NCI-H2081 treated with DMSO at 0.1 percent for 48 hours (cell line): ENCODE measurements around the gene ZC3H7A.

Experiments
- DNase-seq: peaks from one replicate; lab custom pipeline; 2025; lab: John Stamatoyannopoulos, UW

Gene ZC3H7A

GRCh38 chr16:11768849-11769248, 28.2 kb downstream of the ZC3H7A start:
- no peak for DNase-seq

GRCh38 chr16:11762431-11762830, 34.6 kb downstream of the ZC3H7A start:
- no peak for DNase-seq

GRCh38 chr16:11759997-11760396, 37.1 kb downstream of the ZC3H7A start:
- DNase-seq: no peak

GRCh38 chr16:11759163-11759834, 37.8 kb downstream of the ZC3H7A start:
- DNase-seq: no peak

DNA sequence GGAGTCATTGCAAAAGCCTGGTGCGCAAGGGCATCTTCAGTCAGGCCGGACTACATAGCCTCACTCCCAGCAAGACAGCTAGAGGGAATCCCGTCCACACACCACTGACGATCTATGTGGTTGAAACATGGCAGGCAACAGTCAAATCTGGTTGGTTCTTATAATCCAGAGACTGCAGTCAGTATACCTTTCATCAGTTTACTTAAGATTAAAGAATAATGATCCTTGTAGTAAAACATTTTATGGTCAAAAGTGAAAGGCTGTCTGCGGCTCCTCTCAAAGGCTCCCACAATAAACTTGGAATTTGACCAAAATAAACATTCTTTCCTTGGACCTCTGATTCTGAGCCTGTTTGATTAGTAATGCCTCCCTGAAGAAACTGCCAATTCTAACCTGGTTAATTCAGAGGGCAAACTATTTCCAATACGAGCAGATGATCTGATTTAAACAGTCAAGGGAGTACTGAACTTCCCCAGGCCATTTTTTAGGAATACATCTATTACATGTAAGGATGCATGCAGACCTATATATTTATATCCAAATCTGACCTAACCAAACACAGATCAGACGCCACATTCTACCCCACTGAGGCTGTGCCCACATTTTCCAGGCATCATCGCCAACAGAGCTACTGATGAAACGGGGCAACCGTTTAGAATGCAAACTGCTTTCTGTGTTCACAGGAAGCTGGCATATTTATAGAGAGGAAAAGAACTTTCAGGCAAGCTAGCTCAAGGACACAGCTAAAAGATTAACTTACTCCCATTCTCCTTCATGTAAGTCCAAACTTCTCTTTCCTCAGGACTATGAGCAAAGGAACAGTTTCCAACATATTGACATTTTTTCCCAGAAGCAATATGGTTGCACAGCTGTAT, 39.1 kb downstream of the ZC3H7A start:
- DNase-seq: no peak

DNA sequence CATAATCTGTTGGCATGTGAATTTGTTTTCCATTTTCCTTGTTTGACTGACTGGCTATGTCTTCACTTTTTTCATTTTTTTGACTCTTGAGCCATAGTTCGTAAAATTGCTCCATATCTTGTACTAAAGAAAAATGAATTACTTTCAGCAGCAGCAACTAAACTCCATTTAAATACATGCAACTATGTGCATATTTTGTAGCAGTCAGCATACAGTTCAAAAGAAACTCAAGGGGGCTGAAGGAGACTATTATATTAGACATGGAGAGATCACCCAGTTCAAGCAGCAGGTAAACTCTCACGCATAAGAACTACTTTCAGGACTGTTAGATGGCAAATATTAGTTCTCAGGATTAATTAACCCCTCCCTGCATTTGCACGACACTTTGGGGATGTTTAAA, 40.8 kb downstream of the ZC3H7A start:
- DNase-seq: no peak

DNA sequence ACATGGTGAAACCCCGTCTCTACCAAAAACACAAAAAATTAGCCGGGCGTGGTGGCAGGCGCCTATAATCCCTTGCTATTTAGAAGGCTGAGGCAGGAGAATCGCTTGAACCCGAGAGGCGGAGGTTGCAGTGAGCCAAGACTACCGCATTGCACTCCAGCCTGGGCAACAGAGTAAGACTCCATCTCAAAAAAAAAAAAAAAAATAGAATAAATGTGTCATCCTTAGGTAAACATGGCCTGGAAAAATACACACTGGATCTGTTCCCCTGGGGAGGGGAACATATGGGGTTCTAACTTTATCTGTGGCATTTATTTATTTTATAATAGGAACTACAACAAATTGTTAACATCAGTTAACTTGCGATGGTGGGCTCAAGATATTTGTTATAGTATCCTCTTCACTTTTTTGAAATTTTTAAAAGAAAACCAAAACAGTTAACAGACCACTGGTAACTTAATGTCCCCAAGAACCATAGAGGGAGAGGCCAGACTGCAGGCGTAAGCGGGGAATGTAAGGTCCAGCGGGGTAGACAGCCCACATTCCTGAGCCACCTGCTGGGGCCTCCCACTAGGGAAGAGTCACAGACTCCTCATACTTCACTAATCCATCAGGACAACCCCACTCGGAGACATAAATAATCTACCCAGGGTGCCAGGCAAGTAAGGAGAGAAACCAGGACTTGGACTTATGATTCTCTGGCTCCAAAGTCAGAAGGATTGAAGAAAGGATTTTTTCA, 41.9 kb downstream of the ZC3H7A start:
- no peak for DNase-seq

DNA sequence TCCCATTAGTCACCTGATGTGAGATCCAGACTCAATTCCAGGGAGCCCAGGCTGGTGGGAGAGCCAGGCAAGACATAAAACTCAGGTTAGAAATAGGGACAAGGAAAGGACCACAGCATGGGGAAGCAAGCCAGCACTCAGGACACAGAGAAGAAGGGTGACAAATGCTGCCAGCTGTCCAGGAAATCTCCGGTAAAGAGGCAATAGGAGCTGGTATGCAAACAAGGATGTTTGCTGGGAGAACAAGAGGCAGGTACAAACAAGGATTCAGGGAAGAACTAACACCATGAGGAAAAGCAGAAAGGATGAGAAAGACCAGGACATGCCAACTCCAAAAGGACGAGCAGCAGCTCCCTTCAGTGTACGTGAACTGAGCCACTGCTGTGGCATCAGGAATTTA, 44.2 kb downstream of the ZC3H7A start:
- DNase-seq: no peak

DNA sequence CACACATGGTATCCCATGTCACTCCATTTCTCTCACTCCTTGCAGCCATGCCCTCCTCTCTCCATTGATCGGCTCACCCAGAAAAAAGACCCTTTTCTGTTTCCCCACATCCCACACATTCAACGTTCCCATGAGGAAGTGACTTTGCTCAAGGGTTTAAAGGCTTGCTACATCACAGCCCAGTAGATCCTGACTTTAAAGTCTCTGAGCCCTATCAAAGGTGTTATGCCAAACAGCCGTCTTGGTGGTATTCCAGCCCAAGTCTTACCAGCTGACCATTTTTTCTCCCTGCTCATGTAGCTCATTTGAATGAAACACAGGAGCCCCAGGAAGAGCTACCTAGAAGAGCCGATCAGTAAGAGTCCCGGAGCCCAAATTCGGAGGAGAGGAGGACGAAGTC, 47.0 kb downstream of the ZC3H7A start:
- no peak for DNase-seq

DNA sequence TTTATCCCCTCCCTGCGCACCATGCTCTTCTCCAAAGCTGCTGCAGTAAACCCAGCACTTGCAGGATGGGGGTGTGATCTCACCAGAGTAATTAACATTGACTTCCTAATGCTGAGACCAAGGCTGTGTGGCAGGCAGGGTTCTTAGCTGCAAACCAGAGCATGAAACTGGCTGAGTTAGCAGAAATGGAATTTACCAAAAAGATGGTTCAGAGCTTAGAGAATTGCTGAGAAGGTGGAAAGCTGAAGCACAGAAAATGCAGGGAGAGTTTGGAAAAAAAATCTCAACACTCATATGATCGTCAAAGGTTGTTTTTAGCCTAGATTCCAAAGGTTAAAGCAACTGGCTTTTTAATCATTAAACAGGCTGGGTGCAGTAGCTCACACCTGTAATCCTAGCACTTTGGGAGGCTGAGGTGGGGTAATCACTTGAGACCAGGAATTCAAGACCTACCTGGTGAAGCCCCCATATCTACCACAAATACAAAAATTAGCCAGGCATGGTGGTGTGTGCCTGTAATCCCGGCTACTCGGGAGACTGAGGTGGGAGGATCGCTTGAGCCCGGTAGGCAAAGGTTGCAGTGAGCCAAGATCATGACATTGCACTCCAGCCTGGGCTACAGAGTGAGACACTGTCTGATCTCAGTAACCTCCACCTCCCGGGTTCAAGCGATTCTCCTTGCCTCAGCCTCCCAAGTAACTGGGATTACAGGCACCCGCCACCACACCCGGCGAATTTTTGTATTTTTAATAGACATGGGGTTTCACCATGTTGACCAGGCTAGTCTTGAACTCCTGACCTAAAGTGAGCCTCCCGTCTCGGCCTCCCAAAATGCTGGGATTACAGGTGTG, 48.4 kb downstream of the ZC3H7A start:
- DNase-seq: no peak

DNA sequence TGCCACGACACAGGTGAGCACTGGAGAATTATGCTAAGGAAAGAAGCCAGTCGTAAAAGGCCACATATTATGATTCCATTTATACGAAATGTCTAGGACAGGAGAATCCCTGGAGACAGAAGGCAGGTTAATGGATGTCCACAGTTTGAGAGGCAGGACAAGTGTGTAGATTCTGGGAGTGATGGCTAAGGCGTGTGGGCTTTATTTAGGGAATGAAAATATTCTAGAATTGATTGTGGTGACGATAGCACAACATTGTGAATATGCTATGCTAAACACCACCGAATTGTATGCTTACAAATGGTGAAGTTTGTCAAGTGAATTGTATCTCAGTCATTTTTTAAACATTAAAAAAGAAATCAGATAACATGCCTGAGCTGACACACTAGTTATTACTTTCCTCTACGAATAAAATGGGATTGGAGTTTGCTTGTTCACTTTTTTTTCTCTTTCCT, 49.1 kb downstream of the ZC3H7A start:
- no peak for DNase-seq

- no peak for DNase-seq
Observed at GRCh38 chr16:11744075-11744470, 53.0 kb downstream of the ZC3H7A start.

DNA sequence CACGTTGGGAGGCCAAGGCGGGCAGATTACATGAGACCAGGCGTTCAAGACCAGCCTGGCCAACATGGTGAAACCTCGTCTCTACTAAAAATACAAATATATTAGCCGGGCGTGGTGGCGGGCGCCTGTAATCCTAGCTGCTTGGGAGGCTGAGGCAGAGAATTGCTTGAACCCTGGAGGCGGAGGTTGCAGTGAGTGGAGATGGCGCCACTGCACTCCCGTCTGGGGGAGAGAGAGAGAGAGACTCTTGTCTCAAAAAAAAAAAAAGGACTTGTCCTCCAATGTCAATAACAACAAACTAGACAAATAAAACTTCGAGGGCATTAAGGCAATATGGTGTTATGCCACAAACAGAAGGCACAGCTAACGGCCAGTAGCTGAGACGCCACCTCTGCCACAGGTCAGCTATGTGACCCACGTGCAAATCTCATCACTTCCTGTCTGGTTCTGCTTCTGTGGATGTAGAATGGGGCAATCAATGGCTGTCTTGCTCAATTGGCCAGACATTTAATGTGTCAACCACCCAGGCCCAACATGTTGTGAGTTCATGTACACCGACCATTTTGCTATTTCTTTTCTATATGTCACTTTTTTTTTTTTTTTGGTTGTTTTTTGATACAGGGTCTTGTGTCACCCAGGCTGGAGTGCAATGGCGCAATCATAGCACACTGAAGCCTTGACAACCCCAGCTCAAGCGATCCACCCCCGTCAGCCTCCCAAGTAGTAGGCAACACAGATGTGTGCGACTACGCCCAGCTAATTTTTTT, 53.6 kb downstream of the ZC3H7A start:
- DNase-seq: no peak

DNA sequence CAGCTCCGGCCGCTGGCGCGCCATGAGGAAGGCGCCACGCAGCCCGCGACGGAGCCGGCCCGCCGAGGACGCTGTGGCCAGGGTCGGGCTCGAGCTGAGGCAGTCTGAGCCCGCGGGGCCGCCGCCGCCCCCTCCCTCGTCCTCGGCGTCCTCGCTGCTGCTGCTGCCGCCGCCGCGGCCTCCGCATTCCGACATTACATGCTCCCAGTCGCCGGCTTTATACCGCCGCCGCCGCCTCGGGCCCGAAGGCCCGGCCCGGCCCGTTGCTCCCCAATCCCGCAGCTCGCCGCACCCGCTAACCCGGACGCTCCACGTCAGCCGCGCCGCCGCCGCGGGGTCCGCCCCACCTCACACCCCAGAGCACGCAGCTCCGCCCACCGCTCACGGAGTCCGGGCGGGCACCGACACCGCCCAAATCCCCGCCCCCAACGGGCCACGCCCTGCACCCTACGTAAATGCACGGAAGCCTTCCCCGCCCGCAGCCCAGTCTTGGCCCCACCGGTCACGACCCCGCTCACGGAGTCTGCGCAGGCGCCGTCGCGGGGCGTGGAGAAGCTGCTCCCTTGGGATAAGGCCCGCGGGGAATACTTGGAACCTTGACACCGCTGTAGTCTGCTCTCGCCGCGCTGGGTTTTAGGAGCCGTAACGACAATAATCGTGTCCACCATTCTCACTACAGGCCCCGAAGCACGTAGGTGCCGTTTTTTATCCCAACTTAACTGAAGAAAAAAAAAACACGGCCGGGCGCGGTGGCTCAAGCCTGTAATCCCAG, 54.3 kb downstream of the ZC3H7A start, which contains the start of gene TXNDC11:
TSS of gene TXNDC11 (minus strand) at position 322 of the 772 bp plus-strand sequence. CDS start at position 195, 127 bp downstream.
- DNase-seq: peak; percentile 55

DNA sequence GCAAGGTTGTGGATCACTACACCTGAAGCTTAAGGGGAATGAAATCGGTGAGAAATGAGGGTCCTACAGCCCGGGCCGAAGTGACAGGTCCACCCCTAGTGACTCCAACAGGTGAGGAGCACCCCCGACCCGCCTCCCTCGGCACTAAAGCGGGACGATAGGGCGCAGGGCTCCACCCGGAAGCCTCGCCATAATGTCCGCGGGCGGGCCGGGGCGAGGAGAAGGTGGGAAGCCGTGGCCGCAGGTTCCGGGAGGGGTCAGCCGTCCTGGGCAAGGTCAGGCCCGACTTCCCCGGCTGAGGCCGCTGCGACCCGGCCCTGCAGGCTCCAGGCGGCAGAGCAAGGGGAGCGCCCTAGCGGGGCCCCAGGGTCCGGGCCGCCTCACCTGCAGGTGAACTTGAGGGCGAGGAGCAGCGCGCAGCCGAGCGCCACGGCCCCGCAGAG, 54.9 kb downstream of the ZC3H7A start:
- no peak for DNase-seq

DNA sequence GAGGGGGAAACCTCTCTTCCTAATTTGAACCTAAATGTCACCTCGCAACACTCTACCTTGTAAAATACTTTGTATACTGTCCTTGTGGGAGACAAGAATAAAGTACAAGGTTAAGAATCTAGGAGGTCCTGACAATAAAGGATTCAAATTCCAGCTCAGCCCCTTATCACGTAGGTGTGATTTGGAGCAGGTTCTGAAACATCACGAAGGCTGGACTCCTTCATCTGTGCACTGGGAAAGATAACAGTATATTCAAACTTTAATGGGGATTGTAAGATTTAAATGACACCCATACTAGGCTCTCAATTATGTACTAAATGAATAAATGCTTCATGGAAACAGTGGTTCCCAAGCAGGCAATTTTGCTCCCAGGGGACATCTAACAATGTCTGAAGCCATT, 56.5 kb downstream of the ZC3H7A start:
- DNase-seq: no peak

DNA sequence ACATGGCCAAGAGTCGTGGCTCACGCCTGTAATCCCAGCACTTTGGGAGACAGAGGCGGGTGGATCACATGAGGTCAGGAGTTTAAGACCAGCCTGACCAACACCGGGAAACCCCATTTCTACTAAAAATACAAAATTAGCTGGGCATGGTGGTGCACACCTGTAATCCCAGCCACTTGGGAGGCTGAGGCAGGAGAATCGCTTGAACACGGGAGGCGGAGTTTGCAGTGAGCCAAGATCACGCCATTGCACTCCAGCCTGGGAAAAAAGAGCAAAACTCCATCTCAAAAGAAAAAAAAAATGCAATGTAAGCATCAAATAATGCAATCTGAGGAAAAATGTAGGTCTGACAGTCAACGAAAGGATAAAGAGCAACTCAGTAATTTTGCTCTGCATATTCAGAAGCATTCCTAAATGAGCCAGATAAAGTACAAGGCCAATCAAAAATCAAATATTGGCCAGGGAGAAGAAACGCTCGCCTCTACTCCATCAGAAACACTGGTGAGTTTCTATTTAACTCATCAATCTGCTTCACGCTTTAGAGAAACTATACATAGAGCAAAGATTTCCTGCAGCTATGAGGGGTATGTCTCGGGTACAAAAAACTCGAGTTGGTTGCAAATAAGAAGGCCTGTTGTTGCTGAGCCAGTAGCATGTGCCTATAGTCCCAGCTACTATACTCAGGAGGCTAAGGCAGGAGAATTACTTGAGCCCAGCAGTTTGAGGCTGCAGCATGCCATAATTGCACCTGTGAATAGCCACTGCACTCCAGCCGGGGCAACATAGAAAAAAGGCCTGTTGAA, 58.1 kb downstream of the ZC3H7A start:
- no peak for DNase-seq

- no peak for DNase-seq
Observed at GRCh38 chr16:11737713-11738112, 59.3 kb downstream of the ZC3H7A start.

- no peak for DNase-seq
Observed at GRCh38 chr16:11736903-11737302, 60.2 kb downstream of the ZC3H7A start.
